Glutamatergic neuron (in vitro differentiated cells): Measurements from ENCODE around the gene ARHGAP10. TPM values are rescaled to one million over a fixed set of nuclear protein-coding genes. Genes with fewer than 3 reads are reported as not detected.

Source experiments
- DNase-seq: peaks from one replicate; pipeline ENCODE4 v3.0.0; 2022
- H3K27ac Mint-ChIP-seq: one replicate; pipeline ENCODE4 v1.8.0; 2020; ENCODE audit warnings: mild to moderate bottlenecking, mixed read lengths, inconsistent platforms; ENCODE audit not compliant: unreplicated experiment
- H3K27me3 Mint-ChIP-seq: one replicate; pipeline ENCODE4 v1.8.0; 2020; ENCODE audit warnings: mild to moderate bottlenecking, moderate library complexity, mixed read lengths, inconsistent platforms; ENCODE audit not compliant: unreplicated experiment
- H3K36me3 Mint-ChIP-seq: one replicate; pipeline ENCODE4 v1.8.0; 2020; ENCODE audit warnings: mild to moderate bottlenecking, mixed read lengths, inconsistent platforms; ENCODE audit not compliant: unreplicated experiment
- H3K4me1 Mint-ChIP-seq: one replicate; pipeline ENCODE4 v1.8.0; 2020; ENCODE audit warnings: mild to moderate bottlenecking, low read depth, mixed read lengths, inconsistent platforms; ENCODE audit not compliant: unreplicated experiment
- H3K4me3 Mint-ChIP-seq: one replicate; pipeline ENCODE4 v1.8.0; 2020; ENCODE audit warnings: mild to moderate bottlenecking, mixed read lengths, inconsistent platforms; ENCODE audit not compliant: unreplicated experiment
- H3K9me3 Mint-ChIP-seq: one replicate; pipeline ENCODE4 v1.8.0; 2020; ENCODE audit warnings: mild to moderate bottlenecking, moderate library complexity, mixed read lengths, inconsistent platforms; ENCODE audit not compliant: unreplicated experiment
- total RNA-seq: library from RNA; stranded (reverse); fragmentation: NEBNext Ultra II Directional; extraction: Animal tissue kit (Norgen Biotek cat#: 25700); gene quantifications from one replicate; pipeline ENCODE4 v1.2.1, GENCODE V29; 2021; ENCODE audit not compliant: unreplicated experiment
- TF ChIP-seq, protein P1 (sequence below): fragments of 200-600 bp; sonication (generic); IDR thresholded peaks from one replicate; pipeline ENCODE4 v1.5.0; 2021; ENCODE audit not compliant: partially characterized antibody, unreplicated experiment

Gene ARHGAP10
- total RNA-seq, 1 donor from 2014 or later, result 19.7 TPM

GRCh38 chr4:148034813-148035212 lies 302.9 kb downstream of the ARHGAP10 start:
- no peak overlapping the region for H3K4me3 Mint-ChIP-seq
- H3K9me3 Mint-ChIP-seq, result no peaks in the 10 kb centered on the region
- no peak for DNase-seq
- H3K27me3 Mint-ChIP-seq, result no peaks in the 10 kb centered on the region
- H3K36me3 Mint-ChIP-seq, result no peaks in the 10 kb centered on the region
- TF ChIP-seq, protein P1, sequence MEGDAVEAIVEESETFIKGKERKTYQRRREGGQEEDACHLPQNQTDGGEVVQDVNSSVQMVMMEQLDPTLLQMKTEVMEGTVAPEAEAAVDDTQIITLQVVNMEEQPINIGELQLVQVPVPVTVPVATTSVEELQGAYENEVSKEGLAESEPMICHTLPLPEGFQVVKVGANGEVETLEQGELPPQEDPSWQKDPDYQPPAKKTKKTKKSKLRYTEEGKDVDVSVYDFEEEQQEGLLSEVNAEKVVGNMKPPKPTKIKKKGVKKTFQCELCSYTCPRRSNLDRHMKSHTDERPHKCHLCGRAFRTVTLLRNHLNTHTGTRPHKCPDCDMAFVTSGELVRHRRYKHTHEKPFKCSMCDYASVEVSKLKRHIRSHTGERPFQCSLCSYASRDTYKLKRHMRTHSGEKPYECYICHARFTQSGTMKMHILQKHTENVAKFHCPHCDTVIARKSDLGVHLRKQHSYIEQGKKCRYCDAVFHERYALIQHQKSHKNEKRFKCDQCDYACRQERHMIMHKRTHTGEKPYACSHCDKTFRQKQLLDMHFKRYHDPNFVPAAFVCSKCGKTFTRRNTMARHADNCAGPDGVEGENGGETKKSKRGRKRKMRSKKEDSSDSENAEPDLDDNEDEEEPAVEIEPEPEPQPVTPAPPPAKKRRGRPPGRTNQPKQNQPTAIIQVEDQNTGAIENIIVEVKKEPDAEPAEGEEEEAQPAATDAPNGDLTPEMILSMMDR, result no peak
- H3K4me1 Mint-ChIP-seq, result no peaks in the 10 kb centered on the region
- H3K27ac Mint-ChIP-seq, result no peak overlapping the region

DNA sequence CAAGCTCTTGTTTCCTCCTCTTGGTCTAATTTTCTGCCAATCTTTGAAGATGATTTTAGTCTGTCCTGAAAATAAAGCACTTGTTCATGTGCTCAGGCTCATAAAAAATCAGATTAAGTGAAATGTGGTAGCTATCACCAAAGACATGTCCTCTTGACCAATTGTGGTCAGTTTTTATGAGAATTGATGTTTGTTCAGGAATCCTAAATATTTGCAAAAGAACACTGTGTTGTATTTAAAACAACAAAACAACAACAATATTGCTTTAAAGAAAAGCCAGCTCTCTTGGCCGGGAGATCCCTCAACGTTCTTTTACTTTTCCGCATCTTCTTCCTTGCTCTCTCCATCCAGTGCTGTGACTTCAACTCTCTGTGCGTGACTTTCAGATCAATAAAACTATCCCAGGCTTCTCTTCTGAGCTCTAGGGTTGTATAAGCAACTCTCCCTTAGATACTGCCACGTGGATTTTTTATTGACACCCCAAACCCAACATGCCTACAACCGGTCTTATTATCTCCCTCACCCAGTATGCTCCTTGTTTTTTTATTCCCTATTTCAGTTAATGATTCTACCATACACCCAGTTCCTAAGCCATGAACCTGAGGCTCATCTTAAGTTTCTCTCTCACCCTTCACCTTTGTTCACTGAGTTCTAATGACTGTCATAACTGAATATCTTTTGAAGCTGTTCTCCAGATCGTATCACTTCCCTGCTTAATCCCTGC lies 309.9 kb downstream of the ARHGAP10 start:
- H3K4me3 Mint-ChIP-seq, result no peak overlapping the region
- no peaks in the 10 kb centered on the region for H3K27me3 Mint-ChIP-seq
- H3K36me3 Mint-ChIP-seq, result no peaks in the 10 kb centered on the region
- no peaks in the 10 kb centered on the region for H3K4me1 Mint-ChIP-seq
- DNase-seq, result no peak
- no peak overlapping the region for H3K27ac Mint-ChIP-seq
- H3K9me3 Mint-ChIP-seq, result no peaks in the 10 kb centered on the region
- TF ChIP-seq, protein P1, result no peak

DNA sequence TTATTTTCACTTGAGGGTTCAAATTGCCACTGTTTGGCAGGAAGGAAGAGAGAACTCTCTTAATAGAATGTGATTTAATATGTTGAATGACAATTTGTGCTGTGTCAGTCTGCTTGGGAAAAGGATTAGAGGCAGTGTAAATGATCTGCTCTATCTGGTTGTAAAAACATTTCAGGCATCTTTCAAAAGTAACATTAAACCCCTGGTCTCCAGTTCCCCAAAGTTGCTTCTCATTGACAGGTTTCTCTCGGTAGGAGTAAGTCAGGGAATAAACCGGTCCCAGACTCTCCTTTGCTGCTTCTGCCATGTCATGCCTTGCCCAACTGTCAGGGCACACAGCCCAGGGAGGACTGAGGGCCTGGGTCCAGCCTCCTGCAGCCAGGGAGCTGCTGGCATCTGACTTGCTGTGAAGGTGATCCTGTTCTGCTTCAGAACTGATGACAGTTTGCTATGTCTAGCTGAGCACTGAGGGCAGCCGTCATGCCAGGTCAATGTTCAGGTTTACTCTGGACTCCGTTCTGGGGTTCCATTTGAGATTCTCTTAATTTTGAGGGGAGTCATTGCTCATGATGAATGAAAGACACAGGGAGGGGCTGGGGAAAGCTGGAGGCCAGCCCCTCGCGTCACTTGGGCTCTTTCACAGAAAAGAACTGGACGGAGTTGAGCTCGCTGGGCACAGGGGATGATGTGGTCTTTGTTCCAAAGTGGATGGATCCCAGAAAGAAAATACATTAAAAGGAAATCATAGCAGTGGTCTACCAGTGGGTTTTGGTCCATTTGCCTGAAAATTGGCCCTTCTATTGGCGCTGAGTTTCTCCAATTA lies 312.4 kb downstream of the ARHGAP10 start:
- no peak overlapping the region for H3K27ac Mint-ChIP-seq
- H3K4me3 Mint-ChIP-seq, result no peak overlapping the region
- H3K27me3 Mint-ChIP-seq, result no peaks in the 10 kb centered on the region
- H3K4me1 Mint-ChIP-seq, result no peaks in the 10 kb centered on the region
- no peak for DNase-seq
- TF ChIP-seq, protein P1, result no peak
- no peaks in the 10 kb centered on the region for H3K9me3 Mint-ChIP-seq
- H3K36me3 Mint-ChIP-seq, result no peaks in the 10 kb centered on the region

- H3K36me3 Mint-ChIP-seq, result no peaks in the 10 kb centered on the region
- H3K4me3 Mint-ChIP-seq, result no peak overlapping the region
- TF ChIP-seq, protein P1, result no peak
- H3K27ac Mint-ChIP-seq, result no peak overlapping the region
- DNase-seq, result no peak
- no peaks in the 10 kb centered on the region for H3K9me3 Mint-ChIP-seq
- no peaks in the 10 kb centered on the region for H3K27me3 Mint-ChIP-seq
- no peaks in the 10 kb centered on the region for H3K4me1 Mint-ChIP-seq
Observed at GRCh38 chr4:148044912-148045352, 313.0 kb downstream of the ARHGAP10 start.

GRCh38 chr4:148048598-148048997 lies 316.7 kb downstream of the ARHGAP10 start:
- no peak overlapping the region for H3K4me3 Mint-ChIP-seq
- H3K9me3 Mint-ChIP-seq, result no peaks in the 10 kb centered on the region
- H3K36me3 Mint-ChIP-seq, result no peaks in the 10 kb centered on the region
- no peak for DNase-seq
- TF ChIP-seq, protein P1, result no peak
- peaks cover 2% of the 10 kb centered on the region for H3K4me1 Mint-ChIP-seq
- H3K27ac Mint-ChIP-seq, result no peak overlapping the region
- H3K27me3 Mint-ChIP-seq, result no peaks in the 10 kb centered on the region
